Effector memory CD4-positive, alpha-beta T cell (primary cell): Measurements from ENCODE around the gene RAB11FIP5.
A peak's percentile ranks its signal among the peaks of the same experiment; 100 is the strongest.

Experiments used
- DNase-seq, 3 donors: peaks; one replicate each; pipeline ENCODE4 v3.0.0-alpha.2; 2020
- H3K27ac ChIP-seq: 2 replicates; pipeline ENCODE4 v1.7.0; 2013; ENCODE audit warnings: mild to moderate bottlenecking, low read length, moderate library complexity; ENCODE audit not compliant: insufficient read depth, poor library complexity, severe bottlenecking
- H3K27me3 ChIP-seq: replicated peaks from 2 replicates; pipeline ENCODE4 v1.7.0; 2013; ENCODE audit warnings: mild to moderate bottlenecking, low read length; ENCODE audit not compliant: insufficient read depth, control insufficient read depth, poor library complexity, severe bottlenecking
- H3K36me3 ChIP-seq: 2 replicates; pipeline ENCODE4 v1.7.0; 2013; ENCODE audit warnings: mild to moderate bottlenecking, low read length, moderate library complexity; ENCODE audit not compliant: control insufficient read depth, insufficient read depth
- H3K4me1 ChIP-seq: 2 replicates; pipeline ENCODE4 v1.7.0; 2013; ENCODE audit warnings: low read length, mild to moderate bottlenecking; ENCODE audit not compliant: control insufficient read depth, insufficient read depth, poor library complexity, severe bottlenecking
- H3K4me3 ChIP-seq: 2 replicates; pipeline ENCODE4 v1.7.0; 2013; ENCODE audit warnings: low read length, low read depth, mild to moderate bottlenecking; ENCODE audit not compliant: insufficient read depth, poor library complexity, severe bottlenecking
- H3K9me3 ChIP-seq: 2 replicates; pipeline ENCODE4 v1.7.0; 2013; ENCODE audit warnings: mild to moderate bottlenecking, low read length, moderate library complexity; ENCODE audit not compliant: control insufficient read depth

Gene RAB11FIP5

GRCh38 chr2:73111073-73112025, 1.4 kb downstream of the RAB11FIP5 start:
- H3K4me3 ChIP-seq, result peak overlapping the region; percentile 60
- H3K36me3 ChIP-seq, result no peaks in the 10 kb centered on the region
- no peak for DNase-seq
- H3K27ac ChIP-seq, result no peak overlapping the region
- peaks cover 9% of the 10 kb centered on the region for H3K4me1 ChIP-seq
- H3K9me3 ChIP-seq, result no peaks in the 10 kb centered on the region
- no peaks in the 10 kb centered on the region for H3K27me3 ChIP-seq

DNA sequence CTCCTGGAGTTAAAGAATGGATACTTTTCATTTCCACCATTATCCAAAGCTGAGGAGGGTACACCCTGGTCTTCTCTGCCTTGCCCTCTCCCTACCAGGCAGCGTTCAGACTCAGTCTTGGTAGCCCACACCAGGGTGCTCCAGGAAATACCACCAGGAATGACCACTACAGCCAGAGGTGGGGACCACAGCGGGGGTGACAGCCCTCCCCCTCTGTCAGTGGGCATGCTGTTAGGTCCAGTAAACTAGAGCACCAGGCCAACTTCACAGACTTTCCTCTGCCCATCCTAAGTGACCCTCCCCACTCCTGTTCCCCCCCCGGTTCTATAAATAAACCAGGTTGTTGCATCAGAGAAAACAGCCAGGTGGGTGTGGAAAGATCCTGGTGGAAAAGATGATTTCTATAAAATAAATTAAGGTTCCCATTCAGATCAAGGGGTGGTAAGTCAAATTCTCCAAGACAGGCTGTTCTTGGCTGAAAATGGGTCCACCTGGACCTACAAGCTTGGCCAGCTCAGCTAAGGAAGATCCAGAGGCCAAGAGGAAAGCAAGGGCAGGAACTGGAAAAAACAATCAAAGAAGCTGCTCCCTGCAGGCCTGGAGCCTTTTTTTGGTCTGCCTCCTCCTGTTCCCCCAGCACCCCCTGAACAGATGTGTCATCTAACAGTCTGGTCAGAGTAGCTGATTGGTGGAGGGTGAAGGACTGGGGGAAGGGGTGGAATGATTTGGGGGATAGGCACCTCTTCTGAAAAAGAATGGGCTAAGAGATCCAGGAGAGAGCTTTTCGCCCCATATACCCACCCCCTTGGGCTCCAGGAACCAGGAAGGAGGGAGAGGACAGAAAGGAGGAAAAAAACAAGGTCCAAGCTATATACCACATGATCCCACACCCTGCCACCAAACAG, 2.3 kb downstream of the RAB11FIP5 start:
- Histone ChIP-seq H3K4me1 (peaks cover 9% of the 10 kb centered on the region), H3K36me3 (no peaks in the 10 kb centered on the region), H3K27me3 (no peaks in the 10 kb centered on the region), H3K9me3 (no peaks in the 10 kb centered on the region), H3K4me3 (no peak overlapping the region), H3K27ac (no peak overlapping the region)
- no peak for DNase-seq

- H3K9me3 ChIP-seq, result no peaks in the 10 kb centered on the region
- no peaks in the 10 kb centered on the region for H3K27me3 ChIP-seq
- H3K36me3 ChIP-seq, result no peaks in the 10 kb centered on the region
- H3K4me3 ChIP-seq, result no peak overlapping the region
- no peak for DNase-seq
- no peak overlapping the region for H3K27ac ChIP-seq
- peaks cover 9% of the 10 kb centered on the region for H3K4me1 ChIP-seq
Measured at GRCh38 chr2:73109431-73110167, 3.1 kb downstream of the RAB11FIP5 start.

GRCh38 chr2:73107211-73107926, 5.4 kb downstream of the RAB11FIP5 start:
- Histone ChIP-seq H3K36me3 (no peaks in the 10 kb centered on the region), H3K4me1 (peaks cover 16% of the 10 kb centered on the region), H3K27ac (no peak overlapping the region), H3K4me3 (no peak overlapping the region), H3K9me3 (no peaks in the 10 kb centered on the region), H3K27me3 (no peaks in the 10 kb centered on the region)
- no peak for DNase-seq

- DNase-seq, result no peak
- H3K4me1 ChIP-seq, result peaks cover 15% of the 10 kb centered on the region
- no peak overlapping the region for H3K4me3 ChIP-seq
- no peaks in the 10 kb centered on the region for H3K9me3 ChIP-seq
- H3K36me3 ChIP-seq, result no peaks in the 10 kb centered on the region
- H3K27me3 ChIP-seq, result no peaks in the 10 kb centered on the region
- H3K27ac ChIP-seq, result no peak overlapping the region
Measured at GRCh38 chr2:73106791-73107190, 6.0 kb downstream of the RAB11FIP5 start.

GRCh38 chr2:73105511-73105971, 7.2 kb downstream of the RAB11FIP5 start:
- peaks cover 10% of the 10 kb centered on the region for H3K4me1 ChIP-seq
- H3K27me3 ChIP-seq, result no peaks in the 10 kb centered on the region
- H3K4me3 ChIP-seq, result no peak overlapping the region
- H3K27ac ChIP-seq, result no peak overlapping the region
- no peaks in the 10 kb centered on the region for H3K9me3 ChIP-seq
- H3K36me3 ChIP-seq, result no peaks in the 10 kb centered on the region
- no peak for DNase-seq

GRCh38 chr2:73104933-73105332, 7.8 kb downstream of the RAB11FIP5 start:
- no peaks in the 10 kb centered on the region for H3K9me3 ChIP-seq
- H3K27ac ChIP-seq, result no peak overlapping the region
- no peaks in the 10 kb centered on the region for H3K36me3 ChIP-seq
- H3K4me1 ChIP-seq, result peaks cover 10% of the 10 kb centered on the region
- H3K27me3 ChIP-seq, result no peaks in the 10 kb centered on the region
- DNase-seq, result no peak
- H3K4me3 ChIP-seq, result no peak overlapping the region

GRCh38 chr2:73103018-73103542, 9.7 kb downstream of the RAB11FIP5 start:
- no peak for DNase-seq

More at GRCh38 chr2:73103018-73103542, 9.7 kb downstream of the RAB11FIP5 start:
- no peak overlapping the region for H3K4me3 ChIP-seq
- H3K27ac ChIP-seq, result no peak overlapping the region
- H3K4me1 ChIP-seq, result peaks cover 10% of the 10 kb centered on the region
- H3K36me3 ChIP-seq, result no peaks in the 10 kb centered on the region
- no peaks in the 10 kb centered on the region for H3K9me3 ChIP-seq
- H3K27me3 ChIP-seq, result no peaks in the 10 kb centered on the region
